ENCODE results near the gene TOR2A.

TOR2A gene

GRCh38 chr9:127700594-127701255 lies 34.4 kb downstream of the TOR2A start:
- DNase-seq, result no peak

DNA sequence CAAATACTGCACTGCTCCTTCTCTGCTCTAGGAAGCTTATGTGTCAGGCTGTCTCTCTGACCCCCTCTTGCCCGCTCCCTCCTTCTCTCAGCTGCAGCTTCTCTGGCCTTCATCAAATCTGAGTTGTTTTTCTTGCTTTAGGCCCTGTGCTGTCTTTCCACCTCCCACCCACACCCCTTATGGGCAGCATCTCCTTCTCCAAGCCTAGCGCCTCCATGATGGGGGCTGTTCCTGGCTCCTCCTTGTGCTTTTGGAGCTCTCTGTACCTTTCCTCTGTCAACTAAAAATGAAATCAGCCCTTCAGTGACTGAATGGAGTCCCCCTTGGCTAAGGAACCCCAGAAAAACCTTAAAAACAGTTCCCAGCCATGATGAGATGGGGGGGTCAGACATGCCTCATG lies 35.0 kb downstream of the TOR2A start:
- peak in 9 of 56 donors; percentile 10 to 58 (median 30) for DNase-seq

DNA sequence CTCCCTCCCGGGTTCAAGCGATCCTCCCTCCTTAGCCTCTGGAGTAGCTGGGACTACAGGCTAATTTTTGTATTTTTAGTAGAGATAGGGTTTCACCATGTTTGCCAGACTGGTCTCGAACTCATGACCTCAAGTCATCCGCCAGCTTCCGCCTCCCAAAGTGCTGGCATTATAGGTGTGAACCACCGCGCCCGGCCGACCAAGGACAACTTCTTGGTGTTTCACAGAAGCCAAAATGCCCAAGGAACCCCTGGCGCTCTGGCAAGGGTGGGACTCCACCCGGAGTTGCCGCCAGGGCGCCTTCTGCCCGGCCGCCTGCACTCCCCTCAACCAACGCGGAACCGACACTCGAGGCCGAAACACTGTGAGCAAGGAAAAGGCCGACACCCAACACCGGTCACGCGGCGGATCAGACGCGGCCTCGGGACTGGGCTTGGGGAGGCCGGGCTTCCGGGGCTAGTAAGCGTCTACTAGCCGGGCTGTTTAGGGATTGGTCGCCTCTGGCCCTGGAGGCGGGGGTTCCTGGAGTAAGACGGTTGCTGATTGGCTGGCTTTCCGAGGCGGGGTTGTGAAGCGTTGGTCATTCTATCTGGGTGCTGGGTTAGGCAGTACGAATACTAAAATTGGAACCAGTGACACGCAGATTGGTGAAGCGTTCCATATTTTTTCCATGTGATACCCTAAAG lies 36.0 kb downstream of the TOR2A start:
- peak; percentile 58 to 98 (median 92) for DNase-seq

DNA sequence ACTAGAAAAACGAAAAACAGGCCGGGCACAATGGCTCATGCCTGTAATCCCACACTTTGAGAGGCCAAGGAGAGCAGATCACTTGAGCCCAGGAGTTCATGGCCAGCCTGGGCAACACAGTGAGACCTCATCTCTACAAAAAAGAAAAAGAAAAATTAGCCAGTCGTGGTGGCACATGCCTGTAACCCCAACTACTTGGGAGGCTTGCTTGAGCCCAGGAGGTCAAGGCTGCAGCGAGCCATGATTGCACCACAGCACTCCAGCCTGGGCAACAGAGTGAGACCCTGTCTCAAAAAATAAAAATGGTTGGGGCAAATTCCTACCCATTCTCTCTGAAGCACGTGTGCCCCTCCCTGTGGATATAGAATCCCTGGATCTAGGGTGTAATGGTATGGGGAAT lies 36.7 kb downstream of the TOR2A start:
- DNase-seq, result no peak

- no peak for DNase-seq
These were observed 37.5 kb downstream of the TOR2A start for GRCh38 chr9:127697575-127697974.

- DNase-seq, result no peak
These were observed 40.0 kb downstream of the TOR2A start for GRCh38 chr9:127694890-127695720.

DNA sequence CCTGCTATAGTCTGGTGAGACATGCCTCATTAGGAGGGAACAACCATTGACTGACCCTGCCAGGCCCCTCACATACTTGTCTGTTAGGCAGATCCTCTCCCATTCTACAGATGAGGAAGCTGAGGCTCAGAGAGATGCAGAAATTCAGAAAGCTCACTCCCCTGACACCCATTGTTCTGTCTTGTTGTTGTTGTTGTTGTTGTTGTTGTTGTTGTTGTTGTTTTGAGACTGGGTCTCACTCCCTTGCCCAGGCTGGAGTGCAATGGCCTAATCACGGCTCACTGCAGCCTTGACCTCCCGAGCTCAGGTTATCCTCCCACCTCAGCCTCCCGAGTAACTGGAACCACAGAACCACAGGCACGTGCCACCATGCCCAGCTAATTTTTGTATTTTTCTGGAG lies 41.4 kb downstream of the TOR2A start:
- DNase-seq, result no peak

GRCh38 chr9:127693143-127693542 lies 42.0 kb downstream of the TOR2A start:
- DNase-seq, result peak in 8 of 56 donors; percentile 11 to 39 (median 19)

DNA sequence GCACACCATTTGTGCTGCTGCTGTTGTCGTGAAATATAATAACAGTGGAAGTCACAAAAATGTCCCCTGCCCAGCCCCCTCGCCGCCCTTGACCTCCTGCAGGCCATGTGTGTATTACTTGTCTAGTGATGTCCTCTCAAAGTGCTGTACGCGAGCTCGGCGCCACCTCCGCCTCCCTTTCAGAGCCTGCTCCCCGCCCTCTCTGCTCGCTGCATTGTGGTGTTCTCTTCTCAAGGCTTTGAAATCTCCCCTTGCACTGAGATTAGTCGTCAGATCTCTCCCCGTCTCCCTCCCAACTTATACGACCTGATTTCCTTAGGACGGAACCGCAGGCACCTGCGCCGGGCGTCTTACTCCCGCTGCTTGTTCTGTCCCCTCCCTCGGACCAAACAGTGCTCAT lies 43.0 kb downstream of the TOR2A start:
- no peak for DNase-seq

DNA sequence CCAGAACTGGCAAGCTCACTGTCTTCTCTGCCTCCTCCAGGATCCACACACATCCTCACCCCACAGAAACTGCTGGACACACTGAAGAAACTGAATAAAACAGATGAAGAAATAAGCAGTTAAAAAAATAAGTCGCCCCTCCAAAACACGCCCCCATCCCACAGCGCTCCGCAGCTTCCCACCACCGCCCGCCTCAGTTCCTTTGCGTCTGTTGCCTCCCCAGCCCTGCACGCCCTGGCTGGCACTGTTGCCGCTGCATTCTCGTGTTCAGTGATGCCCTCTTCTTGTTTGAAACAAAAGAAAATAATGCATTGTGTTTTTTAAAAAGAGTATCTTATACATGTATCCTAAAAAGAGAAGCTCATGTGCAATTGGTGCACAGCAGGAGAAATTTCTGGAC lies 44.4 kb downstream of the TOR2A start:
- no peak for DNase-seq

- peak in 2 of 56 donors; percentile 15 to 40 for DNase-seq
These were observed 45.6 kb downstream of the TOR2A start for GRCh38 chr9:127689329-127690000.

DNA sequence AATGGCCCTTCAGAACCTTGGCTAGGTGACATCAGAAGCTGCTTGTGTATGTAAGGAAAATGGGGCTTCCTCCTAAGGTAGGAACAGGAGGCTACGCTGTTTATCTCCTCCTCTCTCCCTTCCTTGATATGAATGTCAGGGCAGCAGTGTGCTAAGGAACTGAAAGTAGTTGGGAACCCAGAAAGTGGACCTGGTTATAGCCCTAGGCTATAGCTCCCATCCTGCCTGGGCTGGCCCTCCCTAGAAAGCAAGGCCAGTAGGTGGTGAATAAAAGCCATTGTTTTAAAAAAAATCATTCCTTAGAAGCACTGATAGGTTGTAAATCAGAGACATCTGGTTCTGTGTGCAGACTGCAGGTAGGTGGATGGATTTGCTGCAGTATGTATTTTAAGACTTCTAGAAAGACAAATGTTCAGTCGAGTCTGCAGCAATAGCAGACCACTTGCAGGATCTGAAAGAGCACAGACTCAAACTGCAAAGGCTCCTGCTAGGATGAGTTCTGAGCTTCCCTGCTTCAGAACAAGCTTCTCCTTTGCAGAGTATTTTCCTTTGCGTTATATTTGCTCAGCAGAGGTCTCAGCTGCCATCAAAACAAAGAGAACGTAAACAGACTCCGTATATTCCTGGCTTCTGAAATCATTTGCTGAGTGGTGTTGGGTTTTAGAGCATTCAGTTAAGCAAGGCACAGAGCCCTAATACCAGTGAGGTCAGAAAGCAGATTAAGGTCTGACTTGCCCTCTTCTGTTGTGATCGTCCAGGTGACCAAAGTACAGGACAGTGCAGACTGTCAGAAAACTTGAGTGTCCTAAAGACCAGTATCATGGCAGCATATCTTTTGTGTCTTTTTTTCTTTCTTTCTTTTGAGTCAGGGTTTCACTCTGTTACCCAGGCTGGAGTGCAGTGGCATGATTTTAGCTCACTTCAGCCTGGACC lies 48.4 kb downstream of the TOR2A start:
- peak in 1 of 56 donors; percentile 14 for DNase-seq

DNA sequence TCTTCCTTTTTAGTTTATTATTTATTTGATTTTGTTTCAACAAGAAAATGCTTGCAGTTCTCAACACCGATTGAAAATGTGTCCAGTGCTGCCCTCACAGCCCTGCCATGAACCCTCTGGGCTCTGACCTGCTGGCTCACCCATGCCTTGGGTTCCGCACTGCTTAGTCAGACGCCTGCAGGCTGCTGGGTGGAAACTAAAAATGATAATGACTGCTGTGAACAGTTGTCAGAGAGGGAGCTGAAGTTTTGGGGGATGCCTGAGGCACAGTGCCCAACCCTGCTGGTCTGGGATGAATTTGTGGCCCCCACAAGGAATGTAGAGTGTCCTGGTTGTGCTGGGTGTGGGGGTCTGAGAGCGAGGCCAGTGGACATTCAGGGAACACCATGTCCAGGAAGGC lies 50.5 kb downstream of the TOR2A start:
- DNase-seq, result no peak

GRCh38 chr9:127683723-127684122 lies 51.4 kb downstream of the TOR2A start:
- DNase-seq, result no peak

GRCh38 chr9:127682351-127683136 lies 52.5 kb downstream of the TOR2A start:
- no peak for DNase-seq
